Esophagus squamous epithelium (tissue), 4 donors: Measurements from ENCODE around the gene VAV2.

Source experiments
- CTCF ChIP-seq, 6 experiments: fragments of 450-650 bp in 4 of 6; fragments of 200-600 bp in 2 of 6; sonication (generic) in 2 of 6; IDR thresholded peaks; one replicate each; pipeline ENCODE4 v1.5.1; 2016 to 2019; ENCODE audit warnings: antibody characterized with exemption in 6 of 6, mild to moderate bottlenecking in 4 of 6, moderate library complexity in 4 of 6
- POLR2A ChIP-seq, 4 donors: fragments of 450-650 bp; IDR thresholded peaks; one replicate each; pipeline ENCODE4 v1.6.1; 2017; ENCODE audit warnings: antibody characterized with exemption in 4 of 4, mild to moderate bottlenecking in 4 of 4, moderate library complexity in 3 of 4

DNA sequence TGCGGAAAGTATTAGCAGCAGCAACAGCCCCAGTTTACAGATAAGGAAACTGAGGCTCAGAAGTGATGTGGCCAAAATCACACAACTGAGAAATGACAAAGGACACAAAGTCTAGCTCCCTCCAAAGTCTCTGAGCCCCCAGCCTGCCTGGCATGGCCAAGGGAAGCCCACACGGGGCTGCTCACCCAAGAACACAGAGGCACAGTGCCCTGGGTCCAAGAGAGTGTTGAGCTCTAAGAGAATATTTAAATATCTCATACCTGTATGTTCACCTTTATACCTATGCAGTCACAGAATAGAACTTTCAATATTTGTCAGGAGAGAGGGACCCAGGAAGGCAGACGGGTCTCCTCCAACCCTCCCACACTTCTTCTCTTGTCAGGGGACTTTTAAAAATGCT, 16.6 kb downstream of the VAV2 start:
- no peak for TF ChIP-seq CTCF (IDR thresholded peaks at IDR 0.05)
- no peak for TF ChIP-seq POLR2A (IDR thresholded peaks at IDR 0.05)
